Activated CD4-positive, alpha-beta T cell treated with anti-CD3 and anti-CD28 coated beads for 36 hours (primary cell): Measurements from ENCODE around the gene MRPL27. TPM values are rescaled to one million over a fixed set of nuclear protein-coding genes. Genes with fewer than 3 reads are reported as not detected.

Source experiments
- ATAC-seq: fragments of 200-7000 bp; cut with Tn5 transposase; one replicate; pipeline ENCODE4 v1.10.0; 2021; ENCODE audit warnings: mild to moderate bottlenecking, moderate library complexity
- CTCF ChIA-PET: fragments of 350-600 bp; sonication (Branson Sonifier 250); formaldehyde crosslinking; loops from one replicate; lab custom pipeline; 2021; ENCODE audit warnings: antibody characterized with exemption; lab: Charles Lee
- POLR2A ChIA-PET: fragments of 350-600 bp; sonication (Branson Sonifier 250); formaldehyde crosslinking; loops from one replicate; lab custom pipeline; 2021; ENCODE audit warnings: antibody characterized with exemption, inconsistent platforms; lab: Charles Lee
- DNase-seq: peaks from one replicate; pipeline ENCODE4 v3.0.0-alpha.2; 2020
- H3K27ac Mint-ChIP-seq: one replicate; pipeline ENCODE4 v1.8.0; 2021; ENCODE audit warnings: mixed read lengths
- H3K27me3 Mint-ChIP-seq: one replicate; pipeline ENCODE4 v1.8.0; 2021; ENCODE audit warnings: mixed read lengths
- H3K36me3 Mint-ChIP-seq: one replicate; pipeline ENCODE4 v1.8.0; 2021; ENCODE audit warnings: low read depth, mixed read lengths
- H3K4me1 Mint-ChIP-seq: one replicate; pipeline ENCODE4 v1.8.0; 2021; ENCODE audit warnings: mixed read lengths
- H3K4me3 Mint-ChIP-seq: one replicate; pipeline ENCODE4 v1.8.0; 2021; ENCODE audit warnings: mild to moderate bottlenecking, moderate library complexity, mixed read lengths
- H3K9me3 Mint-ChIP-seq: one replicate; pipeline ENCODE4 v1.8.0; 2021; ENCODE audit warnings: low read depth, mixed read lengths
- intact Hi-C, 2 experiments: fragments of 100-400 bp; cut with DNase I in 1 of 2; cut with micrococcal nuclease in 1 of 2; formaldehyde crosslinking; loops; one replicate each; pipeline versions ENCODE4 v1.14.2 to v1.15.1; 2022 to 2024; cut with DNase I, micrococcal nuclease
- total RNA-seq, 2 experiments: library from RNA; stranded (reverse); gene quantifications; one replicate each; pipeline ENCODE4 v1.2.3, GENCODE V29; 2021

MRPL27 gene
- total RNA-seq, 2 experiments from 2014 or later = 40.1 to 56.2 TPM

GRCh38 chr17:50361561-50362480 lies 11.2 kb downstream of the MRPL27 start:
- Mint-ChIP-seq H3K27ac (peak overlapping the region; percentile 80), H3K4me1 (peaks cover 8% of the 10 kb centered on the region), H3K9me3 (no peaks in the 10 kb centered on the region), H3K36me3 (peaks cover 15% of the 10 kb centered on the region), H3K4me3 (no peak overlapping the region), H3K27me3 (no peaks in the 10 kb centered on the region)
- ATAC-seq (peak; percentile 95), DNase-seq (peak; percentile 76)
- ChIA-PET CTCF (interaction anchor here (0.6 to 4.6 kb wide), 42 partner anchors 8 to 313 kb away, joined by 3 to 53 read pairs (median 4); partner anchors contain the start of genes ACSF2, EME1, LRRC59 and MRPL27), POLR2A (interaction anchor here (0.9 to 1.0 kb wide), 2 partner anchors 35 to 36 kb away, joined by 3 to 5 read pairs; partner anchors contain the start of gene LRRC59)
- intact Hi-C loops = loop anchor here (1.0 to 5.0 kb wide), 3 partner anchors 35 to 116 kb away; partner anchors contain the start of genes LRRC59 (in 2 of the 2) and RSAD1 (in 1 of the 2)

- Mint-ChIP-seq H3K4me3 (no peak overlapping the region), H3K27me3 (no peaks in the 10 kb centered on the region), H3K27ac (no peak overlapping the region), H3K4me1 (peaks cover 8% of the 10 kb centered on the region), H3K9me3 (no peaks in the 10 kb centered on the region), H3K36me3 (peaks cover 18% of the 10 kb centered on the region)
- DNase-seq (no peak), ATAC-seq (no peak)
- POLR2A ChIA-PET = no interaction called here
- intact Hi-C loops = loop anchor here in 1 of 2 experiments (5.0 kb wide), 1 partner anchor 37 kb away; the partner anchor contains the start of gene LRRC59
- CTCF ChIA-PET = interaction anchor here (0.6 to 4.6 kb wide), 15 partner anchors 11 to 260 kb away, joined by 3 to 53 read pairs (median 6); partner anchors contain the start of genes ACSF2, EME1, LRRC59 and MRPL27
Measured at GRCh38 chr17:50360486-50361115, 12.4 kb downstream of the MRPL27 start.

- Mint-ChIP-seq H3K4me3 (no peak overlapping the region), H3K9me3 (no peaks in the 10 kb centered on the region), H3K27ac (no peak overlapping the region), H3K36me3 (peaks cover 21% of the 10 kb centered on the region), H3K27me3 (no peaks in the 10 kb centered on the region), H3K4me1 (peaks cover 8% of the 10 kb centered on the region)
- ChIA-PET POLR2A (interaction anchor here (0.6 to 1.0 kb wide), 2 partner anchors 9 to 31 kb away, joined by 3 to 12 read pairs; no protein-coding TSS in a partner anchor), CTCF (interaction anchor here (0.6 to 4.6 kb wide), 7 partner anchors 9 to 260 kb away, joined by 3 to 53 read pairs (median 3); partner anchors contain the start of gene LRRC59)
- ATAC-seq = no peak
- intact Hi-C loops = loop anchor here in 1 of 2 experiments (5.0 kb wide), 1 partner anchor 37 kb away; the partner anchor contains the start of gene LRRC59
- DNase-seq = no peak
Measured at GRCh38 chr17:50359998-50360461, 13.0 kb downstream of the MRPL27 start.

GRCh38 chr17:50359005-50359699 lies 13.8 kb downstream of the MRPL27 start:
- ATAC-seq = no peak
- POLR2A ChIA-PET = interaction anchor here (0.6 to 1.0 kb wide), 2 partner anchors 9 to 31 kb away, joined by 3 to 12 read pairs; no protein-coding TSS in a partner anchor
- H3K27ac Mint-ChIP-seq = no peak overlapping the region
- intact Hi-C loops = no loop called here
- H3K9me3 Mint-ChIP-seq = no peaks in the 10 kb centered on the region
- peaks cover 8% of the 10 kb centered on the region for H3K4me1 Mint-ChIP-seq
- H3K4me3 Mint-ChIP-seq = no peak overlapping the region
- peaks cover 22% of the 10 kb centered on the region for H3K36me3 Mint-ChIP-seq
- H3K27me3 Mint-ChIP-seq = no peaks in the 10 kb centered on the region
- DNase-seq = no peak
- CTCF ChIA-PET = interaction anchor here (0.6 to 1.4 kb wide), 5 partner anchors 10 to 90 kb away, joined by 3 to 5 read pairs (median 3); no protein-coding TSS in a partner anchor

- no peak overlapping the region for H3K27ac Mint-ChIP-seq
- no peak for DNase-seq
- no peaks in the 10 kb centered on the region for H3K27me3 Mint-ChIP-seq
- no peak overlapping the region for H3K4me3 Mint-ChIP-seq
- H3K36me3 Mint-ChIP-seq = peaks cover 23% of the 10 kb centered on the region
- H3K9me3 Mint-ChIP-seq = no peaks in the 10 kb centered on the region
- CTCF ChIA-PET = interaction anchor here (0.6 to 0.7 kb wide), 2 partner anchors 37 to 40 kb away, joined by 3 read pairs; partner anchors contain the start of gene LRRC59
- POLR2A ChIA-PET = no interaction called here
- intact Hi-C loops = no loop called here
- peaks cover 8% of the 10 kb centered on the region for H3K4me1 Mint-ChIP-seq
- ATAC-seq = no peak
Measured at GRCh38 chr17:50358177-50358576, 14.8 kb downstream of the MRPL27 start.

GRCh38 chr17:50356892-50357510 lies 16.0 kb downstream of the MRPL27 start:
- Mint-ChIP-seq H3K4me1 (peaks cover 3% of the 10 kb centered on the region), H3K36me3 (peaks cover 25% of the 10 kb centered on the region), H3K27me3 (no peaks in the 10 kb centered on the region), H3K27ac (no peak overlapping the region), H3K9me3 (no peaks in the 10 kb centered on the region), H3K4me3 (no peak overlapping the region)
- intact Hi-C loops = no loop called here
- ATAC-seq (no peak), DNase-seq (no peak)
- ChIA-PET CTCF (interaction anchor here (0.7 kb wide), 1 partner anchor 58 kb away, joined by 3 read pairs; no protein-coding TSS in a partner anchor), POLR2A (no interaction called here)

GRCh38 chr17:50356418-50356817 lies 16.6 kb downstream of the MRPL27 start:
- Mint-ChIP-seq H3K4me3 (no peak overlapping the region), H3K9me3 (no peaks in the 10 kb centered on the region), H3K36me3 (peaks cover 25% of the 10 kb centered on the region), H3K4me1 (no peaks in the 10 kb centered on the region), H3K27me3 (no peaks in the 10 kb centered on the region), H3K27ac (no peak overlapping the region)
- CTCF ChIA-PET = interaction anchor here (0.7 to 2.3 kb wide), 2 partner anchors 13 to 59 kb away, joined by 3 to 7 read pairs; no protein-coding TSS in a partner anchor
- intact Hi-C loops = no loop called here
- no peak for DNase-seq
- POLR2A ChIA-PET = no interaction called here
- no peak for ATAC-seq

GRCh38 chr17:50355701-50356341 lies 17.2 kb downstream of the MRPL27 start:
- H3K4me3 Mint-ChIP-seq = no peak overlapping the region
- no peak for DNase-seq
- no peaks in the 10 kb centered on the region for H3K9me3 Mint-ChIP-seq
- H3K4me1 Mint-ChIP-seq = peaks cover 3% of the 10 kb centered on the region
- no peaks in the 10 kb centered on the region for H3K27me3 Mint-ChIP-seq
- ChIA-PET POLR2A (no interaction called here), CTCF (interaction anchor here (0.7 to 2.3 kb wide), 2 partner anchors 14 to 60 kb away, joined by 3 to 7 read pairs; no protein-coding TSS in a partner anchor)
- intact Hi-C loops = no loop called here
- no peak overlapping the region for H3K27ac Mint-ChIP-seq
- peaks cover 27% of the 10 kb centered on the region for H3K36me3 Mint-ChIP-seq
- ATAC-seq = no peak

GRCh38 chr17:50355336-50355700 lies 17.7 kb downstream of the MRPL27 start:
- intact Hi-C loops = no loop called here
- no peak overlapping the region for H3K27ac Mint-ChIP-seq
- DNase-seq (no peak), ATAC-seq (no peak)
- ChIA-PET POLR2A (no interaction called here), CTCF (interaction anchor here (2.3 kb wide), 1 partner anchor 14 kb away, joined by 7 read pairs; no protein-coding TSS in a partner anchor)
- H3K36me3 Mint-ChIP-seq = peaks cover 27% of the 10 kb centered on the region
- no peaks in the 10 kb centered on the region for H3K27me3 Mint-ChIP-seq
- peaks cover 6% of the 10 kb centered on the region for H3K4me1 Mint-ChIP-seq
- H3K4me3 Mint-ChIP-seq = no peak overlapping the region
- H3K9me3 Mint-ChIP-seq = no peaks in the 10 kb centered on the region

GRCh38 chr17:50354776-50355175 lies 18.2 kb downstream of the MRPL27 start:
- ATAC-seq (no peak), DNase-seq (no peak)
- H3K4me3 Mint-ChIP-seq = no peak overlapping the region
- H3K9me3 Mint-ChIP-seq = no peaks in the 10 kb centered on the region
- ChIA-PET POLR2A (no interaction called here), CTCF (interaction anchor here (0.7 to 2.3 kb wide), 3 partner anchors 8 to 60 kb away, joined by 3 to 7 read pairs (median 4); no protein-coding TSS in a partner anchor)
- H3K4me1 Mint-ChIP-seq = peaks cover 6% of the 10 kb centered on the region
- no peak overlapping the region for H3K27ac Mint-ChIP-seq
- H3K27me3 Mint-ChIP-seq = no peaks in the 10 kb centered on the region
- H3K36me3 Mint-ChIP-seq = peaks cover 27% of the 10 kb centered on the region
- intact Hi-C loops = no loop called here
